OCI-M1 (cell line): ENCODE measurements around the gene BBS4.
A peak's percentile ranks its signal among the peaks of the same experiment; 100 is the strongest.
"Not testable (repeated sequence)": the region's sequence is repeated elsewhere in the genome, so short reads cannot be mapped to it uniquely, and the experiment has no call there.

ENCODE experiments used
- DNase-seq: peaks from one replicate; lab custom pipeline; 2025; lab: John Stamatoyannopoulos, UW

BBS4 gene

GRCh38 chr15:72700076-72700475, 14.1 kb downstream of the BBS4 start:
- DNase-seq, result no peak

- no peak for DNase-seq
Measured at GRCh38 chr15:72706266-72706665, 20.3 kb downstream of the BBS4 start.

GRCh38 chr15:72708551-72709303, 22.7 kb downstream of the BBS4 start:
- DNase-seq, result peak; percentile 60

GRCh38 chr15:72722071-72722696, 36.2 kb downstream of the BBS4 start:
- peak; percentile 80 for DNase-seq

- no peak for DNase-seq
Measured at GRCh38 chr15:72724028-72724427, 38.0 kb downstream of the BBS4 start.

GRCh38 chr15:72725446-72725845, 39.4 kb downstream of the BBS4 start:
- no peak for DNase-seq

- DNase-seq, result not testable (repeated sequence)
Measured at GRCh38 chr15:72725851-72726250, 39.8 kb downstream of the BBS4 start.

- DNase-seq, result no peak
Measured at GRCh38 chr15:72727154-72727553, 41.1 kb downstream of the BBS4 start.

- DNase-seq, result not testable (repeated sequence)
Measured at GRCh38 chr15:72728249-72728648, 42.2 kb downstream of the BBS4 start.

- DNase-seq, result no peak
Measured at GRCh38 chr15:72728821-72729220, 42.8 kb downstream of the BBS4 start.

GRCh38 chr15:72732086-72732485, 46.1 kb downstream of the BBS4 start:
- DNase-seq, result peak; percentile 51

GRCh38 chr15:72732516-72732915, 46.5 kb downstream of the BBS4 start:
- DNase-seq, result peak; percentile 61

GRCh38 chr15:72733941-72734738, 48.1 kb downstream of the BBS4 start:
- DNase-seq, result no peak

GRCh38 chr15:72735111-72735510, 49.1 kb downstream of the BBS4 start:
- DNase-seq, result no peak

- no peak for DNase-seq
Measured at GRCh38 chr15:72737061-72737460, 51.1 kb downstream of the BBS4 start.

- no peak for DNase-seq
Measured at GRCh38 chr15:72737723-72738122, 51.7 kb downstream of the BBS4 start.

- peak; percentile 88 for DNase-seq
Measured at GRCh38 chr15:72740219-72740618, 54.2 kb downstream of the BBS4 start.

GRCh38 chr15:72749700-72750099, 63.7 kb downstream of the BBS4 start:
- no peak for DNase-seq

GRCh38 chr15:72751751-72752455, 65.9 kb downstream of the BBS4 start:
- peak; percentile 25 for DNase-seq

GRCh38 chr15:72754096-72754495, 68.1 kb downstream of the BBS4 start:
- DNase-seq, result no peak

GRCh38 chr15:72758182-72758581, 72.2 kb downstream of the BBS4 start:
- DNase-seq, result no peak

GRCh38 chr15:72760590-72761260, 74.7 kb downstream of the BBS4 start:
- DNase-seq, result no peak
